Activated CD4-positive, CD25-positive, alpha-beta regulatory T cell treated with anti-CD3 and anti-CD28 coated beads, Interleukin-2, amount 50 U/mL, for 16 hours (primary cell): ENCODE measurements around the gene UBE3C.
"Not testable (repeated sequence)": the region's sequence is repeated elsewhere in the genome, so short reads cannot be mapped to it uniquely, and the experiment has no call there.

Experiments
- DNase-seq: peaks from one replicate; pipeline ENCODE4 v3.0.0-alpha.2; 2020; ENCODE audit warnings: low read depth, low spot score

Gene UBE3C

GRCh38 chr7:157129907-157130460 is 8.7 kb upstream of the UBE3C start:
- DNase-seq: no peak

GRCh38 chr7:157130849-157131248 is 7.9 kb upstream of the UBE3C start:
- DNase-seq: not testable (repeated sequence)

- no peak for DNase-seq
Measured at GRCh38 chr7:157132796-157133195, 5.9 kb upstream of the UBE3C start.

DNA sequence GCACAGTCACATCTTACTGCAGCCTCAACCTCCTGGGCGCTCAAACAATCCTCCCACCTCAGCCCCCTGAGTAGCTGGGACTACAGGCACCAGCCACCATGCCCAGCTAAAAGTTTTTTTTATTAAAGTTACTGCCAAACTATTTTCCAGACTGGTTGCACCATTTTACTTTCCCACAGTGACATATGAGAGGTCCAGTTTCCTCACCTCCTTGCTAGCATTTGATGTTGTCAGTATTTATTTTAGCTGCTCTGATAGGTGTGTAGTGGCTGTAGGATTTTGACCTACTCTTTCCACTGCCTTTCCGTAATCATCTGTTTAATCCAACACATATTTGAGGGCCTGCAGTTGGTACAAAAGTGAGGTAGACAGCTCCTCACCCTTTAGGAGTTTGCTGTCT is 5.4 kb upstream of the UBE3C start:
- DNase-seq: no peak

GRCh38 chr7:157136372-157136771 is 2.4 kb upstream of the UBE3C start:
- no peak for DNase-seq

GRCh38 chr7:157138101-157138423 is 664 bp upstream of the UBE3C start:
- no peak for DNase-seq

DNA sequence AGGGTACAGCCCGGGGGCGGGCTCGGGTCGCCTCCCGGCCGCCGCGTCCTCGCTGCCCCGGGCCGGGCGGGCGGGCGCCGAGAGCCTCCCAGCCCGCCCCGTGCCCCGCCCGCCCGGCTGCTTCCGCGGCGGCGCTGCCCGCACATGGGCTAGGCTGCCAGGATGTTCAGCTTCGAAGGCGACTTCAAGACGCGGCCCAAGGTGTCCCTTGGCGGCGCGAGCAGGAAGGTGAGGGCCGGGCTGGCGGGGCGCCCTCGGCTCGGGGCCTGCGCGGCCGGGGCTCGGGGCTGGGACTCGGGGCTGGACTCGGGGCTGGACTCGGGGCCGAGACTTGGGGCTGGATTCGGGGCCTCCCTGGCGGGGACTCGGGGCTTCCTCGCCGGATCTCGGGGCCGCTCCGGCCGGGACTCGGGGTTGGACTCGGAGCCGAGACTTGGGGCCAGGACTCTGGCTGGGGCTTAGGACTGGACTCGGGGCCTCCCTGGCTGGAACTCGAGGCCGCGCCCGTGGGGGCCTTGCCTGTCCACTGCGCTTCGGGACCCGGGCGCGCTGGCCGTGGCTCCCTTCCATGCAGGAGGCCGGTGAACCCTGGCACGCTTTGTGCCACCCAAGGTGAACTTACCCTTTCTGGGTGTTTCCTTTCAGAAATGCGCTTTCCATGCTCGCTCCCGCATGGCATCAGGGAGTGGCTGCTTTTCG is 534 bp downstream of the UBE3C start:
- peak; percentile 48 for DNase-seq

DNA sequence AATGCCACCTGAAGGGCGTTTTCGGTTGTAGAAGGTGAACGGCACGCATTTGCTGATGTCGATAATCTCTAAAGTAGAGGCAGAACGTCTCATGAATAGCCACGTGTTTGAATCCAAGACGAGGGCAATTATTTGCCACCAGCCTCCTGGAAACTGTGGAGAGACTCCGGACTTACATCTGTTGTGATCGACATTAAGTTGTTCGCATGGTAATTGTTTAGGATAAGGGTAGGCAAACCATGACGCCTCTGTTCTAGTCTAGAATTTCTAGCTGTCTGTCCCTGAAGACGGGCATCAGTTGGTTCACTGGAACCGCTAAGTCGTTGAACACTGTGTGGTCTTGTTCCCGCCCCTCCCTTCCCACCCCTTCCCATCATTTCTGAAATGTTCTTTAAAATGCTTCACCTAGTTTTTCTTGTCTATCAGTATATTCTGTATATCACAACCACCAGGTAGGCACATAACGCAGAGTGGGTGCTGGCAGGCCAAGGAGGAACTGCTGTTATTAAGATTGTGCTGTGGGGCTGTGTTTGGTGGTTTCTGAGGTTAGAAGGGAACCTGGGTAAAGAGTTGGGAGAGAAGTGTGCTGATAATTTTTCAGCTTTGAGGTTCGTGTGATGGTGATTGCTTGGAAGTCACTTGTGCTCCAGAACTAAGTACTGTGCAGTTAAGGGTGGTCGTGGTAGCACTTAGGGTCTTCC is 1.2 kb downstream of the UBE3C start:
- no peak for DNase-seq

- no peak for DNase-seq
Measured at GRCh38 chr7:157140511-157140905, 1.8 kb downstream of the UBE3C start.

GRCh38 chr7:157141525-157142060 is 2.9 kb downstream of the UBE3C start:
- DNase-seq: no peak

GRCh38 chr7:157143788-157144187 is 5.1 kb downstream of the UBE3C start:
- DNase-seq: no peak

DNA sequence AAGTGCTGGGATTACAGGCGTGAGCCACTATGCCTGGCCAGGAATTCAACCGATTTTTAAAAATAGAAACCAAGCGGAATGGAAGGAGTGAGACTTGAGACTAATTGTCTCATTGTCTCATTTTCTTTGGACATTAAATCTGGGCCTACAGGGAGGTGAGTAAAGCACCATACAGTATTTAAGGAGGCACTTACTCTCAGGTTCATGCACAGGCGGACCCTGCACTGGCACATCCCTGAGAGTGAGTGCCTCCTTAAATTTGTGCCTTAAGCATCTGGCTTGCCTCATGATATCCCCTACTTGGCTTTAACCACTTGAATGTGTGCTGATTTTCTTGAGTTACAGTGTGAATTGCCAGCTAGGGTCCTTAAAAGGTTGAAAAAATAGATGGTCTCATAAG is 10.6 kb downstream of the UBE3C start:
- DNase-seq: no peak

GRCh38 chr7:157150882-157151281 is 12.2 kb downstream of the UBE3C start:
- no peak for DNase-seq

DNA sequence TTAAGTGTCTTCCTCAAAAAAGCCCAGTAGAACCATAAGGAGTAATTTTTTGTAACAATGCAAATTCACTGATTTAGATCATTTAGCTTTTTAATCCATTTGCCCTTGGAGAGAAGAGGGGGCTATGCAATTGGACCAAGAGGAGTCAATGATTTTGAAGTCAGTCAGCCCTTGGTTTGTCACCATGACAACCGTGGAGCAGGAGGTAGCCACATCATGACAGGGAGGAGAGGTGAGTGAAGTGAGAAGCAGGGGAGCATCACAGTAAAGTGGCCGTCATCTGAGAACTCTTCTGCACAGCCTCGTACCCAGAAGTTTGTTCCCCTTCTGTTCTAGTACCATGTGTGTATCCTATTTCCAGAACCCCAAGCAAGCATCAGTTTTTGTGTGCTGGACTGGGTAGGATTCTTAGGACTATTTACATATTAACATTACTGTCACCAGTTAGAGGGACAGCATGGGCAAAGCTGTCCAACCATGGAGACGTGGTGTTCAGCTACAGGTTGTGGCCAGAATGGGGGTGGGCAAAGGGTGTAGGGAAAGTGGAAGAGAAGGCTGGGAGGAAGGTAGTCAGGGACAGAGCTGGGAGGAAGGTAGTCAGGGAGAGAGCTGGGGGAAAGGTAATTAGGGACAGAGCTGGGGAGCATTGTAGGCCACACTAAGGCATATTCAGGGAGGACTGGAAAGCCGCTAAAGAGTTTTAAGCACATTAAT is 13.1 kb downstream of the UBE3C start:
- DNase-seq: no peak

DNA sequence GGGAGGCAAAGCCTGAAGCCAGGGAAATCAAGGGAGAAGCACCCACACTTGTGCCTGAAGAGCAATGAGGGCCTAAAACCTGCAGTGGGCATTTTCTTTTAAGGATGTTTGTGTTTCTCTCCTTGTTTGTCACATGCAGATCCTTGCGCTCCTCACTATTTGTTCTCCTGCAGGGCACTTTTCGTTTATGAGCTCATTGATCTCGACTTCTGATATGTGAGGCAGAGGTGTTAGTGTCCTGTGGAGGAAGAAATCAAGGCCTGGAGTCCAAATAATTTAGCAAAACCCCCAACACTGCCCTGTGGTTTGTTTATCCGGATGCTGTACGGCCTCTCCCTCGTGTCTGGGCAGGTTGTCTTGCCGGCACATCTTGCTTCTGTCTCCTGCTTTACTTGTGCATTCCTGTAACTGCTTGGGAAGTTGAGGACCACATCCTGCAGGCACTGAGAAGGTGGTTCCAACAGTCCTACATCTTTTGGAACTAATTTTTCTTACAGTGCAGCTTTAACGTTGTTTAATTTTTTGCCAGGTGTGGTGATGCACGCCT is 13.7 kb downstream of the UBE3C start:
- no peak for DNase-seq

DNA sequence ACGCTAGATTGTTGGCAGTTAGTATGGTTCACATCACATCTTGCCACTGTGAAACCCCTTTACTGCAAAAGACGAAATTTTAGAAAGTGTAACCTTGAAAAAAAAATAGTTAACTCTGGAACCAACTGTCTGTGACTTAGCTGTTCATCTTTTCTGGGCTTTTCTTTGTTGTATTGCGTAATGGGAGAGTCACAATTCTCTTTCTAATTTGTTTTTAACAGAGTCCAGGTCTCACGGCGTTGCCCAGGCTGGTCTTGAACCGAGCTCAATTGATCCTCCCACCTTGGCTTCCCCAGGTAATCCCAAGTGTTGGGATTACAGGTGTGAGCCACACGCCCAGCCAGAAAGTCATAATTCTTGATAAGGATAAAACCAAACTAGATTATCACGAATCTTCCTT is 14.5 kb downstream of the UBE3C start:
- no peak for DNase-seq

DNA sequence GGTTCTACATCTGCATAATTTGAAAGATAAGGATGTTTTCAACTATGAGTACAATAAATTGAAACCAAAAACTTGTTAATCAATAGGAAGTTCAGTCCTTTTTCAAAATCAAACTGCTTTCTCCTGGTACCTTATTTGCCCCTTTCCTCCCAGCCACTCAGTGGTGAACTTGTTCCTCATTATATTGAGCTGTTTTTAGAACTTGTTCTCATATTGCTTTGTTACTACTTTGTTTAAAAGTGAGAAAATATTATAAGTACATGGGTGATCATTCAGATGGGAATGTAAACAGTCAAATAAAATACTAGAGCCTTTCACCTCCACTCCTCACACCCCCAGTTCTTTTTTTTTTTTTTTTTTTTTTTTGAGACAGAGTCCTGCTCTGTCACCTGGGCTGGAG is 17.2 kb downstream of the UBE3C start:
- no peak for DNase-seq

GRCh38 chr7:157158400-157158799 is 19.7 kb downstream of the UBE3C start:
- no peak for DNase-seq

DNA sequence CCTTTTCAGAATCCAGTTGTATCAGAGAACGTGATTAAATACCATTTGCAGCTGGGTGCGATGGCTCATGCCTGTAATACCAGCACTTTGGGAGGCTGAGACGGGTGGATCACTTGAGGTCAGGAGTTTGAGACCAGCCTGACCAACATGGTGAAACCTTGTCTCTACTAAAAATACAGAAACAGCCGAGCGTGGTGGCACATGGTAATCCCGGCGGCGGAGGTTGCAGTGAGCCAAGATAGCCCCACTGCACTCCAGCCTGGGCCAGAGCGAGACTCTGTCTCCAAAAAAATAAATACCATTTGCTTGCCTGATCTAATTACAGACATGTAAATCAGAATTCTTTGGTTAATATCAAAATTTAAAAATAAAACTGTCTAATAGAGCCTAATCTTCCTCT is 20.8 kb downstream of the UBE3C start:
- not testable (repeated sequence) for DNase-seq

DNA sequence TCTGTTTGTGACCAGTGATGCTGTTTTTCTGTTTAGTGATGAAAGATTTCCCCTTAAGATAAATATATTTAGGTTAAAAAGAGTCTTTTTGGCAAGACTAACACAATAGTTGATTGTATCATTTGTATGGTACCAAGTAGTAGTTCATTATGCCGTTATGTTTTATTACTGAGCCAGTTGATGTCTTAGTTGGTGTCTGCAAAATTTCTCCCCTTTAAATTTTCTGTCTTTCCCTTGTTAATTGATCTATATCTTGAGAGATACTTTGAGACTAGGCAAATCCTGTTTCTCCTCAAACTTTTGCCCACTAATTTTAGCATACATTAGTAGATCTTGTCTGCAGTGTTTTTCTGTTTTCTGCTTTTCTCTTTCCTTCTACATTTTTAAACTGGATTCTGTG is 21.7 kb downstream of the UBE3C start:
- DNase-seq: no peak

DNA sequence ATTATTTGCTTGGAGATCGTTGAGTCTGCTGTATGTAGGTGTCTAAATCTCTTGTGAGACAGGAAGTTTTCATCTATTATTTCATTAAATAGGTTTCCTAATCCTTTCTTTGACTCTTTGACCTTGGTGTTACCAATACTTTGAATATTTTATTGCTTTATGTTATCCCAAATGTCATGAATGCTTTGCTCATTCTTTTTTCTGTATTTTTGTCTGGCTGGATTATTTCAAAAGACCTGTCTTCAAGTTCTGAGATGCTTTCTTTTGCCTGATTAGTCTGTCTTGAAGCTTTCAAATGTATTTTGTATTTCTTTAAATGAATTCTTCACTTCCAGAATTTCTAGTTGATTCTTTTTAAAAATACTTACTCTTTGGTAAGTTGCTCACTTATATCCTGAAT is 27.3 kb downstream of the UBE3C start:
- no peak for DNase-seq

GRCh38 chr7:157168571-157168970 is 29.8 kb downstream of the UBE3C start:
- no peak for DNase-seq
